Measurements from ENCODE around the gene BCAS1. TPM values are rescaled to one million over a fixed set of nuclear protein-coding genes. Genes with fewer than 3 reads are reported as not detected.

The BCAS1 gene
- total RNA-seq, 1 experiment from 2014 or later = 1.2 TPM

DNA sequence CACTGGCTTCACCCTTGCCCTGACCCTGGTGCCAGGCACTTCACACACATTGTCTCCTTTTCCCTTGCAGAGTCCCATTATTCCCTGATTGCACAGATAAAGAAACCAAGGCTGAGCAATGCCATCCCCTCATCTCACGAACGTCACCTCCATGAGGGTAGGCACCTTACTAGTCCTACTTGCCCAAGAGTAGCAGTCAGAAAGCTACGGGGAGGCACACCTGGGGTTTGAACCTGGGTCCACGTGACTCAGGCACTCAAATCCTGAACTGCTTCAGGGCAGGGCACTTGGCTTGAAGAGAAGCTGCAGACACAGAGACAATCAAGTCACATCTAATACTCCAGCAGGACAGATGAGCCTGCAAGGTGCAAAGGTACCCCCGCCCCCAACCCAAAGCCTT lies 1.9 kb downstream of the BCAS1 start:
- no peaks in the 10 kb centered on the region for H3K9me3 ChIP-seq
- H3K36me3 ChIP-seq (ENCODE audit: control insufficient read depth, insufficient read depth, low read length) = no peaks in the 10 kb centered on the region
- ChIA-PET POLR2A (no interaction called here), CTCF (no interaction called here)
- H3K4me3 ChIP-seq (ENCODE audit: low read depth, low read length) = no peak overlapping the region
- H3K27me3 ChIP-seq (replicated peaks; ENCODE audit: control insufficient read depth, insufficient read depth, low read length) = no peaks in the 10 kb centered on the region
- H3K27me3 Mint-ChIP-seq (ENCODE audit: insufficient read depth, unreplicated experiment) = no peaks in the 10 kb centered on the region
- H3K4me3 Mint-ChIP-seq (ENCODE audit: unreplicated experiment) = no peak overlapping the region
- H3K9me3 Mint-ChIP-seq (ENCODE audit: unreplicated experiment) = no peaks in the 10 kb centered on the region
- H3K27ac Mint-ChIP-seq (ENCODE audit: unreplicated experiment) = peak overlapping the region; percentile 64
- H3K36me3 Mint-ChIP-seq (ENCODE audit: insufficient read depth, unreplicated experiment) = no peaks in the 10 kb centered on the region
- TF ChIP-seq, protein P1, sequence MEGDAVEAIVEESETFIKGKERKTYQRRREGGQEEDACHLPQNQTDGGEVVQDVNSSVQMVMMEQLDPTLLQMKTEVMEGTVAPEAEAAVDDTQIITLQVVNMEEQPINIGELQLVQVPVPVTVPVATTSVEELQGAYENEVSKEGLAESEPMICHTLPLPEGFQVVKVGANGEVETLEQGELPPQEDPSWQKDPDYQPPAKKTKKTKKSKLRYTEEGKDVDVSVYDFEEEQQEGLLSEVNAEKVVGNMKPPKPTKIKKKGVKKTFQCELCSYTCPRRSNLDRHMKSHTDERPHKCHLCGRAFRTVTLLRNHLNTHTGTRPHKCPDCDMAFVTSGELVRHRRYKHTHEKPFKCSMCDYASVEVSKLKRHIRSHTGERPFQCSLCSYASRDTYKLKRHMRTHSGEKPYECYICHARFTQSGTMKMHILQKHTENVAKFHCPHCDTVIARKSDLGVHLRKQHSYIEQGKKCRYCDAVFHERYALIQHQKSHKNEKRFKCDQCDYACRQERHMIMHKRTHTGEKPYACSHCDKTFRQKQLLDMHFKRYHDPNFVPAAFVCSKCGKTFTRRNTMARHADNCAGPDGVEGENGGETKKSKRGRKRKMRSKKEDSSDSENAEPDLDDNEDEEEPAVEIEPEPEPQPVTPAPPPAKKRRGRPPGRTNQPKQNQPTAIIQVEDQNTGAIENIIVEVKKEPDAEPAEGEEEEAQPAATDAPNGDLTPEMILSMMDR (IDR thresholded peaks at IDR 0.05; ENCODE audit: insufficient read depth in 1 of 2, low read depth in 1 of 2, low read length in 1 of 2, severe bottlenecking in 1 of 2, unreplicated experiment in 1 of 2) = no peak
- BruUV-seq (replicated peaks) = no TSS peak
- H3K4me1 ChIP-seq = peaks cover 51% of the 10 kb centered on the region
- intact Hi-C loops (cut with micrococcal nuclease; ENCODE audit: unreplicated experiment) = loop anchor here (5.0 to 10.0 kb wide), 3 partner anchors 334 to 656 kb away; no protein-coding TSS in a partner anchor
- H3K4me1 Mint-ChIP-seq (ENCODE audit: low read depth, unreplicated experiment) = peaks cover 36% of the 10 kb centered on the region
- DNase-seq = no peak

DNA sequence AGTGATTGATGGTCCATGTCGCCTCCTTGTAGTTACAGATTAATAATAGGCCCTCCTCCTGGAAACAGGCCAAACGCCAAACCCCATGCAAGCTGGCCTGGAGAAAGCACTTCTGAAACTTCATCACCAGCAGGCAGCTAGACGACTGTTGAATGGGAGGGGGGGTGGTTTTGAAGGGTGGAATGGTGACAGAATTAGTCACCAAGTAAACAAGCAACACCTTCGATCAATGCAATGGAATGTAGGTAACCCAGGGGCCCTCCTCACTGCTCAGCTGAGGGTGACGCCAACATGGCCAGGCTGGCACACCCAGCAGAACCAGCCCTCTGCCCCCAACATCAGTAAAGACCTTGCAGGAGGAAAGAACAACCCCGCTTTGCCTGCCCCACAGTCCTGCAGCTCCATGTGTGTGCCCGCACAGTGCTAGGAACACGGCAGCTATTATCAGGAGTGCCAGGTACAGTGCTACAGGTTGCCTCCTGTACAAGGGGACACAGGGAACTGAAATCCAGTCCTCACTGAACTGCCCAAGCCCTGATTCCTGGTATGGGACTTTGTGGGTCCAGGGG lies 2.7 kb downstream of the BCAS1 start:
- ChIA-PET POLR2A (interaction anchor here (0.5 to 0.6 kb wide), 6 partner anchors 34 to 997 kb away, joined by 3 to 8 read pairs (median 4); no protein-coding TSS in a partner anchor), CTCF (interaction anchor here (0.6 to 1.3 kb wide), 4 partner anchors 36 to 520 kb away, joined by 4 to 7 read pairs (median 5); no protein-coding TSS in a partner anchor)
- H3K36me3 ChIP-seq (ENCODE audit: control insufficient read depth, insufficient read depth, low read length) = no peaks in the 10 kb centered on the region
- Mint-ChIP-seq H3K4me3 (ENCODE audit: unreplicated experiment) (peak overlapping the region; percentile 47), H3K9me3 (ENCODE audit: unreplicated experiment) (no peaks in the 10 kb centered on the region), H3K27me3 (ENCODE audit: insufficient read depth, unreplicated experiment) (no peaks in the 10 kb centered on the region), H3K27ac (ENCODE audit: unreplicated experiment) (peak overlapping the region; percentile 64), H3K4me1 (ENCODE audit: low read depth, unreplicated experiment) (peaks cover 36% of the 10 kb centered on the region), H3K36me3 (ENCODE audit: insufficient read depth, unreplicated experiment) (no peaks in the 10 kb centered on the region)
- peaks cover 51% of the 10 kb centered on the region for H3K4me1 ChIP-seq
- TF ChIP-seq, protein P1 (IDR thresholded peaks at IDR 0.05; ENCODE audit: insufficient read depth in 1 of 2, low read depth in 1 of 2, low read length in 1 of 2, severe bottlenecking in 1 of 2, unreplicated experiment in 1 of 2) = no peak
- H3K4me3 ChIP-seq (ENCODE audit: low read depth, low read length) = no peak overlapping the region
- no peaks in the 10 kb centered on the region for H3K9me3 ChIP-seq
- intact Hi-C loops (cut with micrococcal nuclease; ENCODE audit: unreplicated experiment) = loop anchor here (5.0 to 10.0 kb wide), 3 partner anchors 333 to 655 kb away; no protein-coding TSS in a partner anchor
- no peaks in the 10 kb centered on the region for H3K27me3 ChIP-seq (replicated peaks; ENCODE audit: control insufficient read depth, insufficient read depth, low read length)
- no TSS peak for BruUV-seq (replicated peaks)
- peak; percentile 92 to 97 for DNase-seq

DNA sequence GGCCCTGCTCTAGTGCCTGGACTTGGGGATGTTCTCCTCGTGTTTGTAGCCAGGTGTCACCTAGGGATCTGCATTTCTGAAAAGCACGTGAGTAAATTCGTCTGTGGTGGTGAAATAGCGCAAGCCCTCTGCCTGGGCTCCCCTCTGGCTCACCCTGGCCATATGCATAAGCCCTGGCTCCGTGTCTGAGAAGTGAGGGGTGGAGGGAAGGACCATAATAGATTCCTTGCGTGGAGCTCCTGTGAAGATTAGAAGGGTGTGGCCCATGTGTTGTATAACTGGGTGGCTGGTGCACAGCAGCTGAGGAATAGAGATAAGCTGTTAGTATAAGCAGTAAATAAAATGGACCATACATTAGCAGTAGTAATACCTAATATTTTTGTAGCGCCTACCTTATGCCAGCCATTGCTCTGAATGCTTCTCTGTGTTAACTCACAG lies 4.8 kb downstream of the BCAS1 start:
- Mint-ChIP-seq H3K27ac (ENCODE audit: unreplicated experiment) (no peak overlapping the region), H3K4me3 (ENCODE audit: unreplicated experiment) (no peak overlapping the region), H3K27me3 (ENCODE audit: insufficient read depth, unreplicated experiment) (no peaks in the 10 kb centered on the region), H3K4me1 (ENCODE audit: low read depth, unreplicated experiment) (peaks cover 33% of the 10 kb centered on the region), H3K9me3 (ENCODE audit: unreplicated experiment) (no peaks in the 10 kb centered on the region), H3K36me3 (ENCODE audit: insufficient read depth, unreplicated experiment) (no peaks in the 10 kb centered on the region)
- CTCF ChIA-PET = no interaction called here
- Histone ChIP-seq H3K4me1 (peaks cover 46% of the 10 kb centered on the region), H3K27me3 (replicated peaks; ENCODE audit: control insufficient read depth, insufficient read depth, low read length) (no peaks in the 10 kb centered on the region), H3K9me3 (no peaks in the 10 kb centered on the region), H3K36me3 (ENCODE audit: control insufficient read depth, insufficient read depth, low read length) (no peaks in the 10 kb centered on the region), H3K4me3 (ENCODE audit: low read depth, low read length) (no peak overlapping the region)
- BruUV-seq (replicated peaks) = no TSS peak
- DNase-seq = no peak
- POLR2A ChIA-PET = no interaction called here
- TF ChIP-seq, protein P1 (IDR thresholded peaks at IDR 0.05; ENCODE audit: insufficient read depth in 1 of 2, low read depth in 1 of 2, low read length in 1 of 2, severe bottlenecking in 1 of 2, unreplicated experiment in 1 of 2) = no peak
- intact Hi-C loops (cut with micrococcal nuclease; ENCODE audit: unreplicated experiment) = loop anchor here (5.0 to 10.0 kb wide), 3 partner anchors 331 to 653 kb away; no protein-coding TSS in a partner anchor
